Measurements from ENCODE around the gene MTMR1.

The MTMR1 gene

GRCh38 chrX:150762258-150763165 lies 69.3 kb downstream of the MTMR1 start:
- DNase-seq, result no peak

- DNase-seq, result no peak
Observed at GRCh38 chrX:150763303-150763797, 70.2 kb downstream of the MTMR1 start.

GRCh38 chrX:150763810-150764209 lies 70.6 kb downstream of the MTMR1 start:
- no peak for DNase-seq

- DNase-seq, result no peak
Observed at GRCh38 chrX:150765237-150765636, 72.0 kb downstream of the MTMR1 start.

- no peak for DNase-seq
Observed at GRCh38 chrX:150765782-150766350, 72.7 kb downstream of the MTMR1 start.

- no peak for DNase-seq
Observed at GRCh38 chrX:150766351-150767044, 73.3 kb downstream of the MTMR1 start.

- no peak for DNase-seq
Observed at GRCh38 chrX:150767045-150767395, 73.8 kb downstream of the MTMR1 start.

GRCh38 chrX:150767475-150768131 lies 74.4 kb downstream of the MTMR1 start:
- DNase-seq, result peak in 1 of 56 donors; percentile 5

- DNase-seq, result no peak
Observed at GRCh38 chrX:150768132-150768485, 74.9 kb downstream of the MTMR1 start.

GRCh38 chrX:150768580-150769190 lies 75.5 kb downstream of the MTMR1 start:
- peak in 37 of 56 donors; percentile 1 to 70 (median 32) for DNase-seq

GRCh38 chrX:150769408-150769807 lies 76.2 kb downstream of the MTMR1 start:
- DNase-seq, result no peak

- no peak for DNase-seq
Observed at GRCh38 chrX:150770623-150771022, 77.4 kb downstream of the MTMR1 start.

- no peak for DNase-seq
Observed at GRCh38 chrX:150771116-150771515, 77.9 kb downstream of the MTMR1 start.

- peak in 51 of 56 donors; percentile 5 to 87 (median 50) for DNase-seq
Observed at GRCh38 chrX:150772150-150772970, 79.2 kb downstream of the MTMR1 start.

GRCh38 chrX:150773117-150773516 lies 79.9 kb downstream of the MTMR1 start:
- DNase-seq, result no peak

GRCh38 chrX:150773634-150774033 lies 80.4 kb downstream of the MTMR1 start:
- no peak for DNase-seq

GRCh38 chrX:150774798-150775568 lies 81.8 kb downstream of the MTMR1 start:
- peak in 17 of 56 donors; percentile 2 to 33 (median 20) for DNase-seq

GRCh38 chrX:150775569-150776350 lies 82.6 kb downstream of the MTMR1 start:
- no peak for DNase-seq

All from nucleus accumbens (tissue), 56 donors.